GM19397 (cell line): ENCODE data around the gene PCA3.

Experiments used
- ATAC-seq: cut with Tn5 transposase; IDR thresholded peaks from one replicate; pipeline ENCODE4 v1.9.1; 2021; ENCODE audit warnings: mild to moderate bottlenecking, moderate library complexity; ENCODE audit not compliant: unreplicated experiment

Gene PCA3

DNA sequence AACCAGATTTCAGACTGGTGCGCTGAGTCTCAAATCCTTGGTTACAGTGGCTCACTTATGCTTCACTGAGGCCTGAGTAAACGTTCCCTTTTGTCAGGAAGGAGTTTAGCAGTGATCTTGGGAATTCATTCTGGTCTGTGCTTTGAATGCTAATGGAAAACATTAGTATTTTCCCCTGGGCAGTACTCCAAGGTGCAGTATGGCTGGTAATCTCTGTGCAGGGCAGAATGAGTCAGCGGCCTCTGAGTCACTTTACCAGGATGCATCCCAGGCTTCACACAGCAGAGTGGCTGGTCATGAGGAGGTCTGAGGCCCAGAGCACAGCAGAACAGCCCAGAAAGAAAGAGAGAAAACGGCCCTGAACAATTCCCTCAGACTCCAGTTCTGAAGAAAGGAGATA is 54.0 kb downstream of the PCA3 start:
- no peak for ATAC-seq

DNA sequence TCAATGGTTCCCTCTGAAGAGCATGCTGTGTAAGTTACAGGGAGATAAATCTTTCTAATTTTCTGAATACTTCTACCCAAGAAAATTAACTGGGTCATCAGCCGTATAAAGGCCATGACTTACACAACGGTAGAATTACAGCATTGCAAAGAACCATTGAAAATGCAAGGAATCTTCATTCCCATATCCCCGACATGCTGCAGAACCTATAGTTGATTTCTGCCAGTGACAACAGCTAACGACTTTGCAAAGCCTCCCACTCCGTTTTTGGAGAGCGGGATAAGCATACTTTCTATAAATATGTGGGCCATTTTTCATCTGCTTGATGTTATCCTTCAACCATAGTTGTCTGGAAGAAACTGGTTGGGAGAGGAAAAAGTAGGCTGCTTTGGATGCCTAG is 56.2 kb downstream of the PCA3 start:
- ATAC-seq = no peak

DNA sequence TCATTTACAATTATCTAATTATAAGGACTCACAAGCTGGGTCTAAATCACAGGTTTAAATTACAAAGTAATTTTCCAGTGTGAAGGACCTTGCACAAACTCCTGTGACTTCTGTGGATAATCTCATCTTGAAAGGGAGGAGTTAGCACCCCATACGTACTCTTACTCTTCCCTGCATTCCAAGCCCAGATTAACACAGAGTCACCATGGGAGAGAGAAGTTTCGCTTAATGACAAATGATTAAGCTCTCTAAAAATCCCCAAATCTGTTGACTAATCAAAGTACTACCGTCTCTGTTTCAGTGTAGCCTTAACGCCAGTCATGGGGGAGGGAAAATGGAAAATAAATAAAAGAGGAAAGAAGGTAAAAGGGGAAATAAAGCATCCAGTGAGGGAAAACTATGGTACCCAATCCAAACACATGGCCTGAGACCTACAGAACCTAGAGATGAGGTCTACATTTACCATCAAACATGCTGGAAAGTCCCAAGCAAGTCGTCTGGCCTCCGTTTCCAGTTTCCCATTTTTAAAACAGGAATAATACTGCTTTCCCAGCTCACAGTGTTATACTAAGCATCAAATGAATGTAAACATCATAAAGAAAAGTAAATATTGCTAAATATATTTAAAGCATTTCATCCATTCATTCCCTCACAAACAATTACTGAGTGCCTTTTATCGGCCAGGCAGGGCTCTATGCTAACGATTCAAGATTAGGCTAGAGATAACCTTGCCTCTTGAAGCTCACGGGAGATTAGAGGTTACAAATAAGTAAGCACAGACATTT is 63.2 kb downstream of the PCA3 start:
- no peak for ATAC-seq

DNA sequence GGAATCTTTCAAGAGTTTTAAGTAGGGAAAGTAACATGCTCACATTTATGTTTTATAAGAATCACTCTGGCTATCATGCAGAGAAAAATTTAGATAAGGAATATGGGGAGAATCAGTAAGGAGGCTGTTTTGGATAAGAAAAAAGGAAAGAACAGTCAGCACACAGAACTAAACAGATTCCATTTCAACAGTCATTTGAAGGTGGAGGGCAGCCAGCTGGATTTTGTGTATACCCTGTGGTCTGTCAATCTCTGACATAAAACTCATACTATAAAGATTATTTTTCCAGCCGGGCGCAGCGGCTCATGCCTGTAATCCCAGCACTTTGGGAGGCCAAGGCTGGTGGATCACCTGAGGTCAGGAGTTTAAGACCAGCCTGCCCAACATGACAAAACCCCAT is 64.2 kb downstream of the PCA3 start:
- ATAC-seq = no peak

DNA sequence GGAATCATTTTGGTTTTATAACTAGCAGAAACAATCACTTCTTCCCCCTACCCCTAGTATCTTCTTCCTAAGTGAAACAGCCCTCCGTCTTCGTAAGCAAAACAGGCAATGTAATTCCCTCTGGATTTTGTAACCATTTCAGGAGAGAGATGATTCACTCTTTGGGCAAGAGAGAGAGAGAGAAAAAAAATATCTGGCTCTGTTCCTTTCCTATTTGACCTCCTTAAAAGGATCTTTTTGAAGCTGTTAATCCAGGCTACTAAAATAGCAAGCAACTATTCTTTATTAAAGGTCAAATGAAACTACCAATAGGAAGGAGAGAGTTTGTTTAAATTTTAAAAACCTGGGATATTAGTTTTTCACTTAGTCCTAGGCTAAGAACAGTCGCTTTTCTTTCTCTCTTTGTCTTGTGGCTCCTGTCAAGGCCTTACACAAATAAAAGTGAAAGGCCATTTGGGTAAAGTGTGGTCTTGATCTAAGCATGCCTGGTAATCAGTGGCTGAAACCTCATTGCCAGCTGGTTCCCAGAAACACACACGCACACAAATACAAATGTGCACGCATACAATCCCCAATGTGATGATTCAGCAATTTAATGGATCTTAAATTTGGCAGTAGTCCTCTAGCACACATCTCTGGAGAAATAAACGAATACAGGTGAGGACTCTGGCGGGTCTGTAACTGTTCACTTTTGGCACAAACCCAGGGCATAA is 71.5 kb downstream of the PCA3 start:
- no peak for ATAC-seq
